SK-N-MC (cell line): Measurements from ENCODE around the gene TIGD3.
A peak's percentile ranks its signal among the peaks of the same experiment; 100 is the strongest.

Experiments
- DNase-seq: peaks from one replicate; pipeline ENCODE4 v3.0.0-alpha.2; 2011; ENCODE audit warnings: low read depth, low spot score
- H3K27ac ChIP-seq: fragments of 200-600 bp; sonication (generic); 2 replicates; pipeline ENCODE4 v1.5.1; 2016; ENCODE audit warnings: mixed run types
- H3K36me3 ChIP-seq: fragments of 200-600 bp; sonication (generic); 2 replicates; pipeline ENCODE4 v1.6.1; 2017; ENCODE audit warnings: antibody characterized with exemption, low read length, mixed read lengths; ENCODE audit not compliant: insufficient read depth
- H3K4me3 ChIP-seq: fragments of 200-600 bp; sonication (generic); 2 replicates; pipeline ENCODE4 v1.5.1; 2016
- H3K9ac ChIP-seq: fragments of 200-600 bp; sonication (generic); 2 replicates; pipeline ENCODE4 v1.8.0; 2017; ENCODE audit warnings: mixed run types, mixed read lengths; ENCODE audit not compliant: insufficient read length
- H3K9me3 ChIP-seq: fragments of 200-600 bp; sonication (generic); 2 replicates; pipeline ENCODE4 v1.6.1; 2017; ENCODE audit warnings: low read depth, mild to moderate bottlenecking, antibody characterized with exemption, low read length, moderate library complexity, mixed read lengths
- EZH2 ChIP-seq: fragments of 200-600 bp; sonication (generic); IDR thresholded peaks from one replicate; pipeline ENCODE4 v1.6.1; 2017; ENCODE audit warnings: antibody characterized with exemption
- FOXP2 ChIP-seq: optimal IDR thresholded peaks from 2 replicates; pipeline ENCODE3; 2011; ENCODE audit warnings: mild to moderate bottlenecking, moderate library complexity; ENCODE audit not compliant: insufficient read depth; ENCODE audit errors: extremely low read length, control extremely low read depth
- POLR2AphosphoS5 ChIP-seq: IDR thresholded peaks from 2 replicates; pipeline ENCODE4 v1.6.1; 2012; ENCODE audit warnings: mild to moderate bottlenecking, low read depth, low read length, borderline replicate concordance

Gene TIGD3

DNA sequence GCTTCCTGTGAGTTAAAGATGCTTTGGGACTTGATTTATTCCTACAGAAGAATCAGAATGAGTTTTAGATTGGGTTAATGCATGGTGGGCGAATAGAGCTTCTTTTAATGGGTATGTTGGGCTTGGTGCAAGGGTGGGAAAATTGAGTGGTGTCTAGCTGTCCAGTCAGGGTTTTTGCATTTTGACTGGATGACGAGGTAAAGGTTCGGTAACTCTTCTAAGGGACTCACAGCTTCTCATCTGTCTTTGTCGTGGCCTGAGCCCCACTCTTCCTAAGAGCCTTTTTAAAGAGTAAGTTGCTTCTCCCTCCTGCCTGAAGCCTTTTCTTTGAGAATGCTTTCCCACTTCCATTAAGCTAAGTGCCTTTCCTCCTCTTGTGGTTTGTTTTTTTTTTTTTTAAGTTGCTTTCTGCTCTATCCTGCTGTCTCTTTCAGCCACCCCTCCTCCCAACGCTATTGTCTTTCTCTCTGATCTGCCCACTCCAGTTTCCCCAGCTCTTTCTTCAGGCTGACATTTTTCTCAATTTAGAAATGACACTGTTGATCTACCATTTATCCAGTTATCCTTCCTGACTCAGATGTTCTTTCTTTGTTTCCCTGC lies 19.8 kb upstream of the TIGD3 start:
- H3K36me3 ChIP-seq: peaks cover 16% of the 10 kb centered on the region
- DNase-seq: no peak
- TF ChIP-seq POLR2AphosphoS5: no peak
- TF ChIP-seq EZH2: no peak
- no peak for TF ChIP-seq FOXP2
- peak overlapping the region; percentile 88 for H3K4me3 ChIP-seq
- H3K27ac ChIP-seq: 0 out of 2 replicates have a peak overlapping the region, but pooled peaks have one; percentile 79
- peak overlapping the region; percentile 92 for H3K9ac ChIP-seq
- H3K9me3 ChIP-seq: no peaks in the 10 kb centered on the region

GRCh38 chr11:65338676-65339075 lies 15.9 kb upstream of the TIGD3 start:
- H3K9ac ChIP-seq: no peak overlapping the region
- H3K36me3 ChIP-seq: peaks cover 52% of the 10 kb centered on the region
- H3K4me3 ChIP-seq: no peak overlapping the region
- TF ChIP-seq EZH2 (no peak), FOXP2 (no peak), POLR2AphosphoS5 (no peak)
- no peaks in the 10 kb centered on the region for H3K9me3 ChIP-seq
- no peak for DNase-seq
- no peak overlapping the region for H3K27ac ChIP-seq

DNA sequence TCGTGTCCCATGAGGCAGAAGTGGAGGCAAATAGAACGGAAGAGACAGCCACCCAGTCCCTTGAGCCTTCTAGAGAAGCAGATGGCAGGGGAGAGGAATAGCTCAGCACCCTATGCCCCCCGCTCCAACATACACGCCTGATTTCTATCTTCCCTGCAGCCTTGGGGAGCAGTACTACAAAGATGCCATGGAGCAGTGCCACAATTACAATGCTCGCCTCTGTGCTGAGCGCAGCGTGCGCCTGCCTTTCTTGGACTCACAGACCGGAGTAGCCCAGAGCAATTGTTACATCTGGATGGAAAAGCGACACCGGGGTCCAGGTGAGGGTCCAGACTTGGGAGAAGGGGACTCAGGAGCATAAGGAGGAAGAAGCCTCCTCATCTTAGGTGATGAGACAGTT lies 14.3 kb upstream of the TIGD3 start:
- DNase-seq: no peak
- no peak overlapping the region for H3K9ac ChIP-seq

DNA sequence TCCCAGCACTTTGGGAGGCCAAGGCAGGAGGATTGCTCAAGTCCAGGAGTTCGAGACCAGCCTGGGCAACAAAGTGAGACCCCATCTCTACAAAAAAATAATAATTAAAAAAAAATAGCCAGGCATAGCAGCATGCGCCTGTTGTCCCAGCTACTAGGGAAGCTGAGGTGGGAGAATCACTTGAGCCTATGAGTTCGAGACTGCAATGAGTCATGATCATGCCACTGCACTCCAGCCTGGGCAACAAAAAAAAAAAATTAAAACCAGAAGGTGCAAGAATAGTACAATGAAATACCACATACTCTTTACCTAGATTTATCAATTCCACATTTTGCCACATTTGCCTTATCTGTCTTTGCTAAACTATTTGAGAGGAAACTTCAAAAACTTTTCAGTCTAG lies 12.7 kb upstream of the TIGD3 start:
- peaks cover 82% of the 10 kb centered on the region for H3K36me3 ChIP-seq
- TF ChIP-seq POLR2AphosphoS5: no peak
- no peak for TF ChIP-seq FOXP2
- no peak for TF ChIP-seq EZH2
- no peak overlapping the region for H3K27ac ChIP-seq
- DNase-seq: no peak
- no peak overlapping the region for H3K4me3 ChIP-seq
- no peak overlapping the region for H3K9ac ChIP-seq
- H3K9me3 ChIP-seq: no peaks in the 10 kb centered on the region

More for the DNA sequence above, 14.3 kb upstream of the TIGD3 start:
- H3K36me3 ChIP-seq: peaks cover 67% of the 10 kb centered on the region
- H3K4me3 ChIP-seq: no peak overlapping the region
- H3K27ac ChIP-seq: no peak overlapping the region
- no peak for TF ChIP-seq EZH2
- no peak for TF ChIP-seq POLR2AphosphoS5
- no peak for TF ChIP-seq FOXP2
- H3K9me3 ChIP-seq: no peaks in the 10 kb centered on the region

DNA sequence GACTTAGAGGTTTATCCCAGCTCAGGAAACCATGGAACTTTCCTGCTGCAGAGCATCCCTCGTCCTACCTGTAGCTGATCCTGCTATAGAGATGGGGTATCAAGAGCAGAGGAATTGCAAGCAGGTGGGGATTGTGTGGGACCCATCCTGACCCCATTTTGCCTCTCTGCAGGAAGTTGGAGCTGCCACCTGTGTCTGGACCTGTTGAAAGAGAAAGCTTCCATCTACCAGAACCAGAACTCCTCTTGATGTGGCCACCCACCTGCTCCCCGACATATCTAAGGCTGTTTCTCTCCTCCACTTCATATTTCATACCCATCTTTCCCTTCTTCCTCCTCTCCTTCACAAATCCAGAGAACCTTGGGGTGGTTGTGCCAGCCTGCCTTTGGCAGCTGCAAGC lies 3.0 kb upstream of the TIGD3 start:
- H3K36me3 ChIP-seq: peaks cover 45% of the 10 kb centered on the region
- no peak for DNase-seq
- H3K4me3 ChIP-seq: no peak overlapping the region
- H3K27ac ChIP-seq: no peak overlapping the region
- H3K9me3 ChIP-seq: no peaks in the 10 kb centered on the region
- TF ChIP-seq EZH2: no peak
- no peak for TF ChIP-seq POLR2AphosphoS5
- H3K9ac ChIP-seq: no peak overlapping the region

- Histone ChIP-seq H3K9ac (no peak overlapping the region), H3K4me3 (no peak overlapping the region), H3K27ac (no peak overlapping the region), H3K9me3 (no peaks in the 10 kb centered on the region), H3K36me3 (peaks cover 41% of the 10 kb centered on the region)
- no peak; the same call in 1 of the 2 replicates for TF ChIP-seq POLR2AphosphoS5
- no peak for TF ChIP-seq EZH2
- no peak for TF ChIP-seq FOXP2
- no peak for DNase-seq
These were observed 1.8 kb upstream of the TIGD3 start for GRCh38 chr11:65352783-65353182.

DNA sequence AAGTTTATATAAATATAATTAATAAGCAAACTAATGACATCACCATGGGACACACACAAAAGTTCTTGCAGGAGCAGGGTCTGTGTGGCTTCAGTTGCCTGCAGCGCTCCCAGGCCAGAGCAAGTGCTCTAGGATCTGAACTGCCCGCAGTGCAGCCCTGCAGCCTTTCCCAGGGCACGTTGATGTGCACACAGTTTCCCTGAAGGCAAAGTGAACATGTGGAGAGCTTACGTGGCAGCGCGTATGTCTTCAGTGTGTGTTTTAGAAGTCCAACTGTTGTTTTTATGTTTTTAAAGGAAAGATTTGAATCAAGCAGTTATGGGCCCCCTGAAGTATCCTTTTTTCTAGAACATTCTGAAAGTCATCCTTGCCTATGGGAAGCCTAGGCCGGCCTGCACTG lies 1.2 kb upstream of the TIGD3 start:
- Histone ChIP-seq H3K27ac (no peak overlapping the region; the same call in 1 of the 2 replicates), H3K36me3 (peaks cover 35% of the 10 kb centered on the region), H3K9ac (no peak overlapping the region), H3K4me3 (no peak overlapping the region), H3K9me3 (no peaks in the 10 kb centered on the region)
- DNase-seq: no peak
- TF ChIP-seq FOXP2 (no peak), POLR2AphosphoS5 (no peak), EZH2 (no peak)

- Histone ChIP-seq H3K4me3 (peak overlapping the region; percentile 85), H3K27ac (no peak overlapping the region; the same call in 1 of the 2 replicates), H3K9me3 (no peaks in the 10 kb centered on the region), H3K36me3 (peaks cover 30% of the 10 kb centered on the region), H3K9ac (no peak overlapping the region)
- TF ChIP-seq FOXP2: no peak
- no peak for TF ChIP-seq EZH2
- TF ChIP-seq POLR2AphosphoS5: no peak
- DNase-seq: no peak
These were observed 669 bp upstream of the TIGD3 start for GRCh38 chr11:65353900-65354264.
